Suprapubic skin (tissue), 4 donors: ENCODE data around the gene C2orf81.

Experiments
- EP300 ChIP-seq: sonication (generic); formaldehyde crosslinking; IDR thresholded peaks from one replicate; pipeline ENCODE4 v1.6.1; 2017; ENCODE audit warnings: antibody characterized with exemption
- POLR2A ChIP-seq, 2 donors: fragments of 450-650 bp; IDR thresholded peaks; one replicate each; pipeline ENCODE4 v1.6.1; 2017; ENCODE audit warnings: antibody characterized with exemption in 2 of 2, mild to moderate bottlenecking in 2 of 2, moderate library complexity in 2 of 2
- POLR2AphosphoS5 ChIP-seq, 3 donors: sonication (generic); formaldehyde crosslinking; IDR thresholded peaks; one replicate each; pipeline ENCODE4 v1.6.1; 2017; ENCODE audit warnings: antibody characterized with exemption in 3 of 3
- TF ChIP-seq, protein P1 (sequence below), 2 donors: fragments of 200-600 bp in 1 of 2; fragments of 450-650 bp in 1 of 2; sonication (generic) in 1 of 2; IDR thresholded peaks; one replicate each; pipeline ENCODE4 v1.5.1; 2016 to 2019; ENCODE audit warnings: antibody characterized with exemption in 2 of 2, mild to moderate bottlenecking in 1 of 2, moderate library complexity in 1 of 2

DNA sequence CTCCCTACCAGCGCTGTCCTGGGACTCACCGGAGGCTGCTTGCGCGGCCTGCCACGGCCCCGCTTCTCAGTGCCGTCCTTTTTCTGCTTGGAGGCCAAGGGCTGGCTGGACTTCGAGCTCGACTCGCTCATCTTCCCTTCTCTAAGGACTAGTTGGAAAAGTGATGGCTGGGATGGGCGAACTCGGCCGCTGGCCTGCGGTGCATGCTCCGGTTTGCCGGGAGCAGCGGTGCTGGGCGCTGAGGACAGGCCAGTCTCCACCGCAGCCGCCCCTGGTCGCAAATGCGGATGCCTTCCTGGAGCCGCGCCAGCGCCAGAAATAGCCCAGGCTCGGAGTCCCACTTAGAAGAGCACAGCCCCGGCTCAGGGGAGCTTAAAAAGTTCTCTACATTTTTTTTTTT, 3.1 kb downstream of the C2orf81 start:
- TF ChIP-seq, protein P1, sequence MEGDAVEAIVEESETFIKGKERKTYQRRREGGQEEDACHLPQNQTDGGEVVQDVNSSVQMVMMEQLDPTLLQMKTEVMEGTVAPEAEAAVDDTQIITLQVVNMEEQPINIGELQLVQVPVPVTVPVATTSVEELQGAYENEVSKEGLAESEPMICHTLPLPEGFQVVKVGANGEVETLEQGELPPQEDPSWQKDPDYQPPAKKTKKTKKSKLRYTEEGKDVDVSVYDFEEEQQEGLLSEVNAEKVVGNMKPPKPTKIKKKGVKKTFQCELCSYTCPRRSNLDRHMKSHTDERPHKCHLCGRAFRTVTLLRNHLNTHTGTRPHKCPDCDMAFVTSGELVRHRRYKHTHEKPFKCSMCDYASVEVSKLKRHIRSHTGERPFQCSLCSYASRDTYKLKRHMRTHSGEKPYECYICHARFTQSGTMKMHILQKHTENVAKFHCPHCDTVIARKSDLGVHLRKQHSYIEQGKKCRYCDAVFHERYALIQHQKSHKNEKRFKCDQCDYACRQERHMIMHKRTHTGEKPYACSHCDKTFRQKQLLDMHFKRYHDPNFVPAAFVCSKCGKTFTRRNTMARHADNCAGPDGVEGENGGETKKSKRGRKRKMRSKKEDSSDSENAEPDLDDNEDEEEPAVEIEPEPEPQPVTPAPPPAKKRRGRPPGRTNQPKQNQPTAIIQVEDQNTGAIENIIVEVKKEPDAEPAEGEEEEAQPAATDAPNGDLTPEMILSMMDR (IDR thresholded peaks at IDR 0.05), result no peak
- TF ChIP-seq POLR2A (IDR thresholded peaks at IDR 0.05) (no peak), EP300 (no peak), POLR2AphosphoS5 (IDR thresholded peaks at IDR 0.05) (no peak)
